Coronary artery (tissue), 2 donors: ENCODE data around the gene ACTL7B.

Experiments used
- DNase-seq: peaks from one replicate; pipeline ENCODE4 v3.0.0-alpha.2; 2017; ENCODE audit warnings: low spot score
- H3K27ac ChIP-seq, 2 donors: fragments of 200-600 bp; sonication (generic); one replicate each; pipeline ENCODE4 v1.5.1; 2016 to 2019
- H3K4me3 ChIP-seq: fragments of 200-600 bp; sonication (generic); 2 replicates; pipeline ENCODE4 v1.5.1; 2016; ENCODE audit warnings: mild to moderate bottlenecking, moderate library complexity
- CTCF ChIP-seq: fragments of 200-600 bp; sonication (generic); IDR thresholded peaks from one replicate; pipeline ENCODE4 v1.5.1; 2019; ENCODE audit warnings: antibody characterized with exemption

Gene ACTL7B

DNA sequence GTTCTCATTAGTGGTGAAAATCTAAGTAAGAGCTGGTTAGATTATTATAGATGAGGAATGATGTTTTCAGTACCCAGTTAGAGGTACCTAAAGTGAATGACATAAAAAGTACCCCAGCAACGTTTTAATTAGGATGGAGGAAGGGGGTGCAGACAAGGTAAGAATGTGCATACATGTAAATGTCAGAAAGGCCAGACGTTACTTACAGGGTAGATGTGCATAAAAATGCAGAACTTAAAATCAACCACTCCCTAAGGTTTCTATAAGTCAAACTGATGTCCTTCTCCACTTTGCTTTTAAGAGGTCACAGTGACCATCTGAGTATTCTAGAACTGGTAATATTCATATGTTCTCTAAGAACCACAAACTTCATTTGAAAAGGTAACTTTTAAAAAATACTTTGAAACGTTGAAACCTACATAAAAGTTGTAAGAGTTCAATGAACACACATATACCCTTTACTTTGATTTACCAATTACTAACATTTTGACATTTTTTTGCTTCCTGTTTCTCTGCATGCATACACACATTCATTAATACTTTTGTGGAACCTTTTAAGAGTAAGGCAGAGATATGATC lies 25.0 kb upstream of the ACTL7B start:
- no peak overlapping the region for H3K4me3 ChIP-seq
- no peak for TF ChIP-seq CTCF
- no peak overlapping the region for H3K27ac ChIP-seq
- no peak for DNase-seq

- no peak for TF ChIP-seq CTCF
Observed at GRCh38 chr9:108877524-108877923, 21.7 kb upstream of the ACTL7B start.

GRCh38 chr9:108876425-108876824 lies 20.6 kb upstream of the ACTL7B start:
- DNase-seq: no peak

More at GRCh38 chr9:108877524-108877923, 21.7 kb upstream of the ACTL7B start:
- Histone ChIP-seq H3K27ac (no peak overlapping the region), H3K4me3 (no peak overlapping the region)
- no peak for DNase-seq

GRCh38 chr9:108874058-108874788 lies 18.4 kb upstream of the ACTL7B start:
- no peak overlapping the region for H3K27ac ChIP-seq
- TF ChIP-seq CTCF: no peak
- DNase-seq: no peak

More at GRCh38 chr9:108876425-108876824, 20.6 kb upstream of the ACTL7B start:
- Histone ChIP-seq H3K27ac (no peak overlapping the region), H3K4me3 (no peak overlapping the region)
- TF ChIP-seq CTCF: no peak

DNA sequence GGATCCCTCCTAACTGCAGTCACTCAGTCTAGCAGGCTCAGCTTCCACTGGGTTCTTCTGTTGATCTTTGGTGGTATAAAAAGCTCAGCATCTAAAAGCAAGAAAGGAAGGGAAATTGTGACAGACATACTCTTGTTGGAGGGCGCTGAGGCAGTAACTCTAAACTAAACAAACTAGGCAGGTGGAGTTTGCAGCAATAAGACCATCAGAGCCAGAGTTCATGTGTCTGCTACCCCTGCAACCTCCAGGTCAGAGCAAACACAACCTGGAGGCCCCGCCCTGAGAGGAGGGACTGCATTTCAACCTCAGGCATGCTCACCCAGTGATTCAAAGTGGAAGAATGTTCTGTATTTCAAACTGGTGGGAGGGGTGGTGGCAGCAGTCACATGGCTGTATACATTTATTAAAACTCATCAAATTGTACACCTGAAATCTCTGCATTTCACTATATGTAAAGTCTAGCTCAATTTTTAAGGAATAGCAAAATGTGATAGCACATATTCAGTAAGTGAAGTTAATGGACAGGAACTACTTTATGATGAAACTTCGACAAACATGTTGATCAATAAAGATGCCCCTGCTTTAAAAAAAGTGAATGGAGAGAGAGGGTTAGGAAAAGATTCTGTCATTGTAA lies 13.4 kb upstream of the ACTL7B start:
- TF ChIP-seq CTCF: no peak
- H3K27ac ChIP-seq: no peak overlapping the region
- H3K4me3 ChIP-seq: no peak overlapping the region
- no peak for DNase-seq

More at GRCh38 chr9:108874058-108874788, 18.4 kb upstream of the ACTL7B start:
- H3K4me3 ChIP-seq: no peak overlapping the region

- TF ChIP-seq CTCF: no peak
Observed at GRCh38 chr9:108867829-108868228, 12.0 kb upstream of the ACTL7B start.

More at GRCh38 chr9:108867829-108868228, 12.0 kb upstream of the ACTL7B start:
- no peak overlapping the region for H3K4me3 ChIP-seq
- H3K27ac ChIP-seq: no peak overlapping the region
- no peak for DNase-seq
